ENCODE measurements around the gene COPS7B.

The COPS7B gene

DNA sequence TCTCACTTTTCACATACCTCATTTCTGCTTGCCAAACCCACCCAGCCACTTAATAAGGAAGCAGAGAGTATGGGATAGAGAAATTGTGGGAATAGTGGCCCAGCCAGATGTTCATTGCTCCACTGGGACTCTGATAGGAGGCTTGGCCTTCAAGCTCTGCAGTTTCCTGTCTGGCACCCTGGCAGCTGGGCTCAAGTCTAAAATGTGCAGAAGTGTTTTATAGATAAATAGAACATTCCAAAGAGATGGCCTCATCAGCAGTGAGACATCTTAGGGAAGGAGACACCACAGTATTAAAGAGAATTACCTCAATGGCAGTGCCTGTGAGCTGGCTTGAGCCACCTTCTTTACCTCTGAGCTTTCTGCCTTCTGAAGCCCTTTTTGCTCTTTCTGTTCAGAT lies 24.7 kb downstream of the COPS7B start:
- TF ChIP-seq, protein P1, sequence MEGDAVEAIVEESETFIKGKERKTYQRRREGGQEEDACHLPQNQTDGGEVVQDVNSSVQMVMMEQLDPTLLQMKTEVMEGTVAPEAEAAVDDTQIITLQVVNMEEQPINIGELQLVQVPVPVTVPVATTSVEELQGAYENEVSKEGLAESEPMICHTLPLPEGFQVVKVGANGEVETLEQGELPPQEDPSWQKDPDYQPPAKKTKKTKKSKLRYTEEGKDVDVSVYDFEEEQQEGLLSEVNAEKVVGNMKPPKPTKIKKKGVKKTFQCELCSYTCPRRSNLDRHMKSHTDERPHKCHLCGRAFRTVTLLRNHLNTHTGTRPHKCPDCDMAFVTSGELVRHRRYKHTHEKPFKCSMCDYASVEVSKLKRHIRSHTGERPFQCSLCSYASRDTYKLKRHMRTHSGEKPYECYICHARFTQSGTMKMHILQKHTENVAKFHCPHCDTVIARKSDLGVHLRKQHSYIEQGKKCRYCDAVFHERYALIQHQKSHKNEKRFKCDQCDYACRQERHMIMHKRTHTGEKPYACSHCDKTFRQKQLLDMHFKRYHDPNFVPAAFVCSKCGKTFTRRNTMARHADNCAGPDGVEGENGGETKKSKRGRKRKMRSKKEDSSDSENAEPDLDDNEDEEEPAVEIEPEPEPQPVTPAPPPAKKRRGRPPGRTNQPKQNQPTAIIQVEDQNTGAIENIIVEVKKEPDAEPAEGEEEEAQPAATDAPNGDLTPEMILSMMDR (IDR thresholded peaks at IDR 0.05; ENCODE audit: insufficient read depth, missing control alignments): no peak
- FAIRE-seq: no peak
- no peak for DNase-seq (ENCODE audit: insufficient read length, low spot score)

DNA sequence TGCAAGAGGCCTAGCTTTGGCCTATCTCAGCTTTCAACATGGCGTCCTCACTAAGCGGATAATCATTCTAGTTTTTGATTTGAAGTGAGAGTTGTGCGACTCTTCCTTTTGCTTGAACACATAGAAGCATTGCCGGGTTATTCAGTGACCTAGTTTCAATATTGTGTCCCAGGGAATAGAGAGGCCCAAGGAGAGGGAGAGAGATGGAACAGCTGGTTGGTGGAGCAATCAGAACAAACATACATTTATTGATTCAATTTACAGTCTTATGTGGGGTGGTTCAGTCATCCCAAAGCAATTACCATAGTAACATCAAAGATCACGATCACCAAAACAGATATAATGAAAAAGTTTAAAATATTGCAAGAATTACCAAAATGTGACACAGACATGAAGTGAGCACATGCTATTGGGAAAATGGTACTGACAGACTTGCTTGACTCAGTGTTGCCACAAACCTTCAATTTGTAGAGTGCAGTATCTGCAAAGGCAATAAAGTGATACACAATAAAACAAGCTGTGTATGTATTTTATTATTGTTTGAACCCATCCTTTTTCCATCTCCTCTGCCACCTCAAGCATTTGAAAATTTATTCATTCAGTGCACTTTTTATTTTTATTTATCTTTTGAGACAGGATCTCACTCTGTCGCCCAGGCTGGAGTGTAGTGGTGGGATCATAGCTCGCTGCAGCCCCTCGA lies 30.2 kb downstream of the COPS7B start:
- FAIRE-seq: no peak
- no peak for DNase-seq (ENCODE audit: insufficient read length, low spot score)
- TF ChIP-seq, protein P1 (IDR thresholded peaks at IDR 0.05; ENCODE audit: insufficient read depth, missing control alignments): no peak

DNA sequence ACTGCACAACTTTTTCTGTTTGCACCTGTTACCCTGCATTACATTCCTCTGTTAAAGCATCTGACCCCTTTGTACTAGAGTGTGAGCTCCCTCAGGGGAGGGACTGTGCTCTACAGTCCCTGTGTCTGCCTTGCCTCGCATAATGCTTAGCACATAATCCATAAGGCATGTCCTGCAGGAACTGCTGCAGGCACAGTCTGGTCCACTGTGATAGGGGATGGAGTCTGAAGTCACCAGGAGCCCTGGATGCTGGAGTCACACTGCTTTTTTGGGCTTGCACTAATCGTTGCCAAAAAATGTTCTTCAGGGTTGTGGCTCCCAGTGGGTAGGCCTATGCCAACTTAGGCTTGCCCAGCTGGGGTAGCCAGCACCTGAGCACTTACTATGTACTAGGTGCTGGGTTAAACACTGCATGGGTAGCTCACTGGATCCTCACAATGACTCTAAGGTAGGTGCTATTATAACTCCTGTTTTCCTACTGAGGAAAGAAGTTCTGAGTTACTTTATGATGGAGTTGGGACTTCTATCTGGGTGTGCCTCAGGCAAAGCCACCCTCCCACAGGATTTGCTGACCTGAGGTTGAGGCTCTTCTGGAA lies 33.3 kb downstream of the COPS7B start:
- TF ChIP-seq, protein P1 (IDR thresholded peaks at IDR 0.05; ENCODE audit: insufficient read depth, missing control alignments): no peak
- DNase-seq (ENCODE audit: insufficient read length, low spot score) (no peak), FAIRE-seq (no peak)

GRCh38 chr2:231820786-231821303 lies 34.6 kb downstream of the COPS7B start:
- no peak for DNase-seq (ENCODE audit: insufficient read length, low spot score)
- no peak for FAIRE-seq
- TF ChIP-seq, protein P1 (IDR thresholded peaks at IDR 0.05; ENCODE audit: insufficient read depth, missing control alignments): no peak

GRCh38 chr2:231821908-231822307 lies 35.7 kb downstream of the COPS7B start:
- DNase-seq (ENCODE audit: insufficient read length, low spot score) (no peak), FAIRE-seq (no peak)
- TF ChIP-seq, protein P1 (IDR thresholded peaks at IDR 0.05; ENCODE audit: insufficient read depth, missing control alignments): no peak

DNA sequence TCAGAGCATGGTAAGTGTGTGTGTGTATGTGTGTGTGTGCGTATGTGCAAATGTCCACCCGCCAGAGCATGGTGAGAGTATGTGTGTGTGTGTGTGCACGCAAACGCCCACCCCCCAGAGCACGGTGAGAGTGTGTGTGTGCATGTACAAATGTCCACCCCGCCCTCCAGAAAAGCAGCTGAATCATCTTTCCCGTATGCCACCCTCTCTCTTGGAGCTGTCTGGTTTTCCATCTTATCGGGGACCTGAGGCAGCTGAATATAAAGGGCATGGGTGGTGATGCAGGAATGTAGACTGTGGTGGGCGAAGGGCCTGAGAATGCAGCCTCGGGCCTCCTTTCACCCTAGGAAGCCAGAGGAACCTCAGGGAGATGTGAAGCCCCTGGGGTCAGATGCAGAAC lies 66.9 kb downstream of the COPS7B start:
- no peak for DNase-seq (ENCODE audit: insufficient read length, low spot score)
- no peak for FAIRE-seq
- TF ChIP-seq, protein P1 (IDR thresholded peaks at IDR 0.05; ENCODE audit: insufficient read depth, missing control alignments): no peak

- FAIRE-seq (no peak), DNase-seq (ENCODE audit: insufficient read length, low spot score) (no peak)
- TF ChIP-seq, protein P1 (IDR thresholded peaks at IDR 0.05; ENCODE audit: insufficient read depth, missing control alignments): no peak
These were observed 68.4 kb downstream of the COPS7B start for GRCh38 chr2:231854616-231855125.
